GM19043 (cell line): ENCODE data around the gene PLEKHD1.

Experiments
- ATAC-seq: cut with Tn5 transposase; IDR thresholded peaks from one replicate; pipeline ENCODE4 v1.9.1; 2021; ENCODE audit warnings: low read depth; ENCODE audit not compliant: unreplicated experiment

PLEKHD1 gene

DNA sequence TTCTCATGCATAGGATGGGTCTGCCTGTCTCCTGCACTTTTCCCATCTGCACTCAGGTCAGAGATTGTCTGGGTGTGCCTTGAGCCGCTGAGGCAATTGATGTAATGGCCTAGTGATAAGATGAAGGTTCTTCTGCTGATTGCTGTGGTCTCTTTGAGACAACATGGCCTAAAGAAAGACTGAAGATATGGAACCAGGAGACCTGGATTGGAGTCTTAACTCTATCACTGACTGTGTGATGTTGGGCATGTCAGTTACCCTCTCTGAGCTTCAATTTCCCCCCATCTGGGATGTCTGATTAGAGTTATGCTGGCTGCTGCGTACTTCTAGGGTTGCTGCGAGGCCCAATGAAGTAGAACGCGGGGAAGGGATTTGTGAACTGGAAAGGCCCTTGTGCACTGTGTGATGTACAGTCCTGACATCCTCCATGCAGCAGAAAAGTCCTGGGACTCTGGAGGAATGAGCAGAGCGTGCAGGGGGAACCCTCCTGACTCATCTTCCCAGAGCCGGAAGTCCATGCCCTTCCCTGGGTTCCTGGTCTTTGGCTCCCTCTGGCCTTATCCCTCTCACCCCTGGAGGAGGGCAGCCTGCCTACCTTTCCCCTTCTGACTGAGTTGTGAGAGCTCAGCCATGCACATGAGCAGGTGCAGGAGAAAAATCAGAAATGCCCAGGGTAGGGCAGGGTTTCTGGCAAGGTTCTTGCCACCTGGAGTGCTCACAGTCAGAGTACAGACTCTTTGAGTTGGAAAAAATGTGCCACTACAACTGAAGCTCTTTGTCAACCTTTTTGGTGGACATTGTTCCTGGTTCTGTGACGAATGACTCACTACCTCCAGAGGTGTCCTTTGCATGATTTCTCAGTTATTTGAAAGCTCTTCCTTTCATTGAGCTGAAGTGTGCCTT is 21.1 kb downstream of the PLEKHD1 start:
- ATAC-seq, result no peak

- no peak for ATAC-seq
Observed at GRCh38 chr14:69506241-69506595, 21.7 kb downstream of the PLEKHD1 start.

DNA sequence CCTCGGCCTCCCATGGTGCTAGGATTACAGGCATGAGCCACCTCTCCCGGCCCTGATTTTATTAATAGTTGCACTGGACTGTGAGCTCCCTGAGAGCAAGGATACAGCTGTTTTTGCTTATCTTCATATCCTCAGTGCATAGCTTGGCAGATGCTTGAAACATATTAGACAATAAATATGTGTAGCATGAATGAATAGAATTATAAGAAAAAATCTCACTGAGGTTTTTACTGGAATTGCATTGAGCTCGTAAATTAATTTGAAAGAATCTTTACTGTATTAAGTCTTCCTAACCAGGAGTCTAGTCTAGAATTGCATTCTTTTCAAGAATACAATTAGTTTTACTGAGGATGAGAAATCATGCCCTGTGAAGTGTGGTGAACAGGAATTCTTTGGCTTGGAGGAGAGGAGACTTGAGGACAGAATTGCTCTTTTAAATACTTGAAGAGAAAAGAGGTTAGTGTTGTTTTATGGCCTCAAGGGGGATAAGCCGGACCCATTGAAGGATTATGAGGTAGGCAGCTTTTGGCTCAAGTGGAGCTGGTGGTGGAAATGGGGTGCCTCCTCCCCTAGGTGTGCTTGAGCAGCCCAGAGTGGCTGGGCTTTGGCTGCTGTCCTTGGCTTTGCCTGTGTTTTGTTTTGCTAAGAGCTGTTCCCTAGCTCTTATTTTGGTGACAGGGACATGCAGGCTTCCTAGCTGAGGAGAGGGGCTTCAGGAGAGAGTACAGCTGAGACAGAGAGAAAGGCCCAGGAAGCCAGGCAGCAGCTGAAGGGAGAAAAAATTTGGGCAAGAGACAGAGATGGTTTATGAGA is 34.0 kb downstream of the PLEKHD1 start:
- ATAC-seq, result no peak

DNA sequence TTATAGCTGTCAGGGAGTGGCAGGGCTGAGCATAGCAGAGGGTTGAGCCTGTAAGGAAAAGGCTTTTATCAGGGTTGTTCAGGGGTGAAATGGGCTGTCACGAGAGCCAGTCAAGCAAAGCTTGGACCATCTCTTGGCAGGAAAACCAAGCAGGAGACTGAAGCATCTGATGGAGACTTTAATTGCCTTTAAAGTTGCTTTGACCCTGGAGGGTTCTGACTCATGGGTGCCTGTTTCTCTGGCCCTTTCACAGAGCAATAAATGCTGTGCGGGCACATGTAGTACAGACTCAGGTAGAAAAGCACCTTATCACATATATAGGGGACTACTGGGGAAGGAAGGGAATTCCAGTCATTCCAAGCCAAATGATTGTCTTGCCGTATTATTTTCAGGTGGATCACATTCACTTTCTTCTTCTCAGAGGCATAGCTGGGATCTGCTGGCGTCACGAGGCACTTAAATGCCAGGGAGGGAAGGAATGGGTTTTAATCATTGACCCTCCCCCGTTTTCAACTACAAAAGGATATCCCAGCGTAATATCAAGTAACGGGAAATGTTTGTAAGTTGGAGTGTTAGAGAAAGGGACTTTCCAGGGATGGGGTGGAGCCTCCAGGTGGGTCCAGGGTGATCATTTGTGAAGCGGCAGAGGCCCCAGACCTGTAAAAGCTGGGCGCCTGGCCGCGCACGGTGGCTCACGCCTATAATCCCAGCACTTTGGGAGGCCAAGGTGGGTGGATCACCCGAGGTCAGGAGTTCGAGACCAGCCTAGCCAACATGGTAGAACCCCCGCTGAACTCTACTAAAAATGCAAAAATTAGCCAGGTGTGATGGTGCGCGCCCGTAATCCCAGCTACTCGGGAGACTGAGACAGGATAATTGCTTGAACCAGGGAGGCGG is 34.9 kb downstream of the PLEKHD1 start:
- no peak for ATAC-seq

DNA sequence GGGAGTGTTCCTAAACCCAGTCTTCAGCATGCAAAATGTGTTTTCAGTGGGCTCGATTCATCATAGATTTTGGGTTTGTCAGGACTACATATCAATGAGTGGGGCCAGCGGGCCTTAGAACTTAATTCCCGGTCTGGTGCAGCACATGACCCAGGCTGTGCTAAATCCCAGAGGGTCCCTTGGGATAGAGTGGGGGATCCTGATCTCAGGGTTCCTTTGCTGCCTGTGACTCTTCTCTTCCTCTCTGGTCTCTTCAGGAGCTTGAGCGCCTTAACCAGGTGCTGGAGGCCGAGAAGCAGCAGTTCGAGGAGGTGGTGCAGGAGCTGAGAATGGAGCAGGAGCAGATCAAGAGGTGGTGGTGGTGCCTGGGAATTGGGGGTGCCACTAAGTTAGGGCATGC is 37.5 kb downstream of the PLEKHD1 start:
- no peak for ATAC-seq

DNA sequence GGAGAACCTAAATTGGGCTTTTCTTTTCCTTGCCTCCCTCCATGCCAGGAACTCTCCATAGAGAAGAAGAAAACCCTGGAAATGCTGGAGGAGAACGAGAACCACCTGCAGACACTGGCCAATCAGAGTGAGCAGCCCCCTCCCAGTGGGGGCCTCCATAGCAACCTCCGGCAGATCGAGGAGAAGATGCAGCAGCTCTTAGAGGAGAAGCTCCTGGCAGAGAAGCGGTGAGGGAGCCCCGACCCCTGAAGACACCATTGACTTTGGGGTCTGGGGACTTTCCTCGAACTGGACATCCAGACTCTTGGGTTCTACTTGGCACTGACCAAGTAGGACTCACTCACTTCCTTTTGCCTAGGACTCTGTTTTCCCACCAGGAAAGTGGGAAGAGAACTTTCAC is 41.4 kb downstream of the PLEKHD1 start:
- ATAC-seq, result no peak

GRCh38 chr14:69527635-69528034 is 43.1 kb downstream of the PLEKHD1 start:
- ATAC-seq, result no peak

GRCh38 chr14:69528143-69528542 is 43.6 kb downstream of the PLEKHD1 start:
- no peak for ATAC-seq

- no peak for ATAC-seq
Observed at GRCh38 chr14:69528930-69529329, 44.4 kb downstream of the PLEKHD1 start.

- ATAC-seq, result no peak
Observed at GRCh38 chr14:69529563-69529962, 45.0 kb downstream of the PLEKHD1 start.

DNA sequence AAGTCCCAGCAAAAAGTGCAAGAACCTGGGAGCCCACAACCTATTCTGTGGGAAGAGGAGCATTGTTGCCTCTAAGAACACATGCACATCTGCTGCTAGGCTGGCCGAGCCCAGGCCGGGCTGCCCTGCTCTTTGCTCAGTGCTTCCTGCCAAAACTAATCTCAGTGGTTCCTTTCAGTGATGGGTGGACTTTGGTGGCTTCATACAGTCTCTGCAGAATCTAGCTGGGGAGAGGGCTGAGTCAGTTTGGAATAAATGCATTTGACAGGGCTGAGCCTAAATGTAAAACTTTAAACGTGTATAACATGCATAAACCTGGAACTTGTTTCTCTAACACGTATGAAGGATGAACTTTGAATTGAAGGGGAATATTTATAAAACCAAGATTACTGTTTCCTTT is 45.6 kb downstream of the PLEKHD1 start:
- no peak for ATAC-seq

DNA sequence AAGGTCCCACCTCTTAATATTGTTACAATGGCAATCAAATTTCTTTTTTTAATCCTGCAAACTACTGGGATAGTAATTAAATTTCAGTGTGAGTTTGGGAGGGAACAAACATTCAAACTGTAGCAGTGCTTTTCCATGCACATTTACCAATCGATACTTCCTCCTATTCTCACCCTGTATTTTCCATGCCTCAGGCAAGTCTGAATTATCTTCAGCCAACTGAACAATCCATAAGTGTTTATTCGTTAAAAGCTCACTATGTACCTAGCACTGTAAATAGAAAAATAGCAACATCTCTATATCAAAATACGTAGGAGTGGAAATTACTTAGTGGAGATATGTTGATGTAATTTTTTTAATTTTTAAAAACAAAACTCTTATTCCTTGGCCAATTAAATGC is 46.6 kb downstream of the PLEKHD1 start:
- no peak for ATAC-seq

- ATAC-seq, result no peak
Observed at GRCh38 chr14:69532561-69533340, 48.2 kb downstream of the PLEKHD1 start.

DNA sequence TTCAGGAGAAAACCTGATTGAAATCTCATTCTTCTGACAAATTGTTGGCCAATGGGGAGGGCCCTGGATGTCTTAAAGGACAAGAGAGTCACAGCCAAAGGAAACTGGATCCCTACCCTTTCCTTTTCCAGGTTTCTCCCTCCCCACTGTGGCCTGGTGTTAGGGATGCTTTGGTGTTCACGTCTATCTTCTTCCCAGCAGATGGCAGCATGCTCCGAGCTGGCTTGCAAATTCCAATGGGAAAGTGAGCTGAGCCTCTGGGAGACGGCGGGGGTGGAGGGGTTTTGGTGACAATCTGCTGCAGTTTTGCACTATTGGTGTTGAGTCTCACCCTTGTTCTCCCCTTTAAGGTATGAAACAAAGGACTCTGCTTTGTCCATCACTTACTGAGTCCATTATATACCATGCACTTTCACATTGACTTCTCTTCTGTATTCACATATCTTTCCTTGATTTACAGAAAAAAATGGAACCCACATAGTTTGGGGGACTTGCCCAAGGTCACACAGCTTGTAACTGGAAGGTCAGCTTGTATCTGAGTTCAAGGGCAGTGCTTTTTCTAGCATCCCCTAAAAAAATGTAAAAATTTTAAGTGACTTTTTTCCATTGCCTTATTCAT is 50.8 kb downstream of the PLEKHD1 start:
- ATAC-seq, result no peak

DNA sequence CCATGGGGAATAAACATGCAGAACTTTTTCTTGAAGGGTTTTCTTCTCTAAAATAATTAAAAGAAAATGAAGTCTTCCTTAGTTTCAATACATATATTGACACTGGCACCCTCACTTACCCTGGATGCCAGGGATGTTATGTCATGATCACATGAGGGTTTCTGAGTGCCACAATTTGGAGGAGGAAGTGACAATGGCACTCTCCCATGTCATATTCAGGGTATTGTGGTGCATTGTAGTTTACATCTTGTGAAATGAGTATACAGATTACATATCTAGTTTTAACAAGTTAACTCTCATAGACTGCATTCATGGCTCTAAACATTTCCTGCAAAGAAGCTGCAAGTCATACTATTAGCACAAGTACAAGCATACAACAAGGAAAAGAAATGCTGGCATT is 52.4 kb downstream of the PLEKHD1 start:
- no peak for ATAC-seq

- no peak for ATAC-seq
Observed at GRCh38 chr14:69537900-69538299, 53.4 kb downstream of the PLEKHD1 start.

- no peak for ATAC-seq
Observed at GRCh38 chr14:69538766-69539165, 54.2 kb downstream of the PLEKHD1 start.

- no peak for ATAC-seq
Observed at GRCh38 chr14:69539631-69540410, 55.3 kb downstream of the PLEKHD1 start.
